ENCODE measurements around the gene KPRP. TPM values are rescaled to one million over a fixed set of nuclear protein-coding genes. Genes with fewer than 3 reads are reported as not detected.

The KPRP gene
- total RNA-seq, 6 experiments from 2014 or later: not detected

DNA sequence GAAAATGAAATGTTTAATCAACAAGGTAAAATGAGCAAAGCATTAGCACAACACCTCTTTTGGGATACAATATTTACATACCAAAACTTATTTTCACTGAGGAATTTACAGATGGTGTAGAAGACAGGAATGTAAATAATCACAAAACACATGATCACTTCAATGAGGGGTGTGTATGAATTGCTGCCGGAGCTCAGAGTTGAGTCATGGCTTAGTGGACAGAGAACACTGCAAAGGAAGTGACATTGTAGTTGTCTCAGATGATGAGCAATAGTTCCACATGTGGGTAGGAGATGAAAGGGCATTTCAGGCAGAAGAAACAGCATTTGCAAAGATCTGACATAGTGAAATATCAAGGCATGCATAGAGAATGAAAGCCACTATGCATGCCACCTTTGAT, 5.6 kb upstream of the KPRP start:
- Histone ChIP-seq H3K9me3 (no peaks in the 10 kb centered on the region), H3K4me1 (no peaks in the 10 kb centered on the region), H3K36me3 (no peaks in the 10 kb centered on the region), H3K4me3 (no peak overlapping the region), H3K27ac (no peak overlapping the region), H3K27me3 (no peaks in the 10 kb centered on the region)
- WGBS (ENCODE audit: insufficient coverage, low coverage, low lambda C conversion rate, missing lambda C conversion rate): 42% methylated on average over 1 of the region's 1 CpG
- DNase-seq (no peak), ATAC-seq (no peak)
- intact Hi-C loops (cut with DNase I): no loop called here
- TF ChIP-seq, protein P1, sequence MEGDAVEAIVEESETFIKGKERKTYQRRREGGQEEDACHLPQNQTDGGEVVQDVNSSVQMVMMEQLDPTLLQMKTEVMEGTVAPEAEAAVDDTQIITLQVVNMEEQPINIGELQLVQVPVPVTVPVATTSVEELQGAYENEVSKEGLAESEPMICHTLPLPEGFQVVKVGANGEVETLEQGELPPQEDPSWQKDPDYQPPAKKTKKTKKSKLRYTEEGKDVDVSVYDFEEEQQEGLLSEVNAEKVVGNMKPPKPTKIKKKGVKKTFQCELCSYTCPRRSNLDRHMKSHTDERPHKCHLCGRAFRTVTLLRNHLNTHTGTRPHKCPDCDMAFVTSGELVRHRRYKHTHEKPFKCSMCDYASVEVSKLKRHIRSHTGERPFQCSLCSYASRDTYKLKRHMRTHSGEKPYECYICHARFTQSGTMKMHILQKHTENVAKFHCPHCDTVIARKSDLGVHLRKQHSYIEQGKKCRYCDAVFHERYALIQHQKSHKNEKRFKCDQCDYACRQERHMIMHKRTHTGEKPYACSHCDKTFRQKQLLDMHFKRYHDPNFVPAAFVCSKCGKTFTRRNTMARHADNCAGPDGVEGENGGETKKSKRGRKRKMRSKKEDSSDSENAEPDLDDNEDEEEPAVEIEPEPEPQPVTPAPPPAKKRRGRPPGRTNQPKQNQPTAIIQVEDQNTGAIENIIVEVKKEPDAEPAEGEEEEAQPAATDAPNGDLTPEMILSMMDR (IDR thresholded peaks at IDR 0.05): no peak
- no peak for TF ChIP-seq POLR2A (IDR thresholded peaks at IDR 0.05)

DNA sequence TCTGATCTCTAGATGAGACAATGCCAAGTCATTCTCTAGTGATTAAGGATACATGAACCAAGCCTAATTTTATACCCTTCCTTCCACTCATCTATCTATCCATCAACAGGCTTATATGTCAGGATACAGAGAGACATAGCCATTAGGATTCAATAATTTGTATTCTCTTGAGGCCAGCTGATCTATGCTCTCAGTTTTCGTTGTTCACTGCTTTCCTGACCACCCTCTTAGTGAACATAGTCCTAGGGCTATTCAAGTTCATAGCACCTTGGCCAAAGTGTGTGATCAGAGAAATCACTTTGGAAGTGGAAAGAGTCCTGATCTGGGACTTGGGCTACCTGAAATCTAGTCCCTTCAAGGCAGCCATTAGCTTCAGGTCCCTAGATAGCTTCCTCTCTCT, 4.2 kb upstream of the KPRP start:
- no peak overlapping the region for H3K27ac ChIP-seq
- H3K4me3 ChIP-seq: no peak overlapping the region
- no peaks in the 10 kb centered on the region for H3K4me1 ChIP-seq
- TF ChIP-seq POLR2A (IDR thresholded peaks at IDR 0.05): no peak
- TF ChIP-seq, protein P1 (IDR thresholded peaks at IDR 0.05): no peak
- 0% methylated on average over 1 of the region's 1 CpG for WGBS (ENCODE audit: insufficient coverage, low coverage, low lambda C conversion rate, missing lambda C conversion rate)
- H3K9me3 ChIP-seq: no peaks in the 10 kb centered on the region
- DNase-seq (no peak), ATAC-seq (no peak)
- intact Hi-C loops (cut with DNase I): no loop called here
- no peaks in the 10 kb centered on the region for H3K27me3 ChIP-seq
- H3K36me3 ChIP-seq: no peaks in the 10 kb centered on the region

DNA sequence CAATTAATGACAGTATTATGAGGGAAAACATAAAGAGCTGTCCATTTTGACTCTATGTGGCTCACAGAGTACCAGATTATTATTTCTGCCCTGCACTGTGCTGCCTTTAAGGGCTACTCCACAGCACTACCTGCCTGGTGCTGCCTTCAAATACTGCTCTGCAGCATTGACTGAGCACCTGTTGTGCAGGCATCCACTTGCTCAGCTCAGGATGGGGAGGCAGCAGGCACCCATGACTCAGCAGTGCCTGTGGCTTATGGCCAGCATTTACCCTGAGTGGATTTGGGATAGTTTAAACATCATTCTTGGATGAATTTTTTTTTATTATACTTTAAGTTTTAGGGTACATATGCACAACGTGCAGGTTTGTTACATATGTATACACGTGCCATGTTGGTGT, 953 bp upstream of the KPRP start:
- Histone ChIP-seq H3K27me3 (no peaks in the 10 kb centered on the region), H3K27ac (no peak overlapping the region), H3K4me1 (no peaks in the 10 kb centered on the region), H3K9me3 (no peaks in the 10 kb centered on the region), H3K36me3 (no peaks in the 10 kb centered on the region), H3K4me3 (no peak overlapping the region)
- 21% methylated on average over 2 of the region's 2 CpGs for WGBS (ENCODE audit: insufficient coverage, low coverage, low lambda C conversion rate, missing lambda C conversion rate)
- no peak for ATAC-seq
- intact Hi-C loops (cut with DNase I): no loop called here
- no peak for DNase-seq
- TF ChIP-seq, protein P1 (IDR thresholded peaks at IDR 0.05): no peak
- no peak for TF ChIP-seq POLR2A (IDR thresholded peaks at IDR 0.05)

DNA sequence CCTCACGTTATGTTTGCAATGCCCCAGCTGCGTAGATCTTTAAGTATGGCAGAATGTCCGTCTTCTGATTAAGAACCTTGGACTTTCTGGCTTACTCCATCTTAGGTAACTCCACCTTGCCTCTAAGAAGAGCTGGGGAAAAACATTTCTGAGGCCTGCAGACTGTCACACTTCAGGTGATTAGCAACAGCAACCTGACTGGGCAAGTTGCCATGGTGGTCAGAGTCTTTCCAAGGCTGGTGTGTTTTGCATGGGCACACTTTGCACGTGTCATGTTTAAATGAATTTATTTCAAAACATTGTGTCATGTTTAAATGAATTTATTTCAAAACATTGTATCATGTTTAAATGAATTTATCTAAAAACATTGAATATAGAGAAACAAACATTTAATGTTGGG, 811 bp downstream of the KPRP start:
- WGBS (ENCODE audit: insufficient coverage, low coverage, low lambda C conversion rate, missing lambda C conversion rate): 60% methylated on average over 2 of the region's 4 CpGs
- H3K27me3 ChIP-seq: no peaks in the 10 kb centered on the region
- no peak overlapping the region for H3K27ac ChIP-seq
- DNase-seq (no peak), ATAC-seq (no peak)
- H3K4me3 ChIP-seq: no peak overlapping the region
- intact Hi-C loops (cut with DNase I): no loop called here
- no peak for TF ChIP-seq POLR2A (IDR thresholded peaks at IDR 0.05)
- TF ChIP-seq, protein P1 (IDR thresholded peaks at IDR 0.05): no peak
- H3K4me1 ChIP-seq: no peaks in the 10 kb centered on the region
- H3K9me3 ChIP-seq: no peaks in the 10 kb centered on the region
- H3K36me3 ChIP-seq: no peaks in the 10 kb centered on the region
